ENCODE results near the gene TBRG1.
A peak's percentile ranks its signal among the peaks of the same experiment; 100 is the strongest.

The TBRG1 gene

DNA sequence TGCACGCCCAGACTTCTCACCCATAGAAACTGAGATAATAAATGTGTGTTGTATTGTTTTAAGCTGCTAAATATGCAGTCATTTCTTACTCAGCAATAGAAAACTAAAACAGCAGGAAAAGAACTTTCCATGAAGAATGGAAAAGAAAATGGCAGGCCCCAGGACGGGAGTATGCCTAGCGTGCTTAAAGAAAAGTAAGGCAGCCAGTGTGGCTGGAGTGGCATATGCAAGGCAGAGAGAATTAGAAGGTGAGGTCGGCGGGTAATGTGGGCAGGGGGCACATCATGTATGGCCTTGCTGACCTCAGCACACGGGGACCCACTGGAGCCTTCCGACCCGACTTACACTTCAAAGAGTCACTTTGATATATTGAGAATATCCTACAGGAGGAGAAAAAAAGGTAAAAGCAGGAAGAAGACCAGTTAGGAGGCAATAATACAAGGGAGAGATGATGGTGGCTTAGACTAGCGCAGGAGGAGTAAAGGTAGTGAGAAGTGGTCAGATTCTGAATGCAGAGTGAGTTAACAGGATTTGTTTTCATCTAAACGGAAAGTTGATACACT, 20.5 kb downstream of the TBRG1 start:
- Histone ChIP-seq H3K4me2 (ENCODE audit: low read length) (no peak overlapping the region), H3K9ac (ENCODE audit: low read length) (no peak overlapping the region), H4K20me1 (ENCODE audit: insufficient read depth, low read length) (no peaks in the 10 kb centered on the region), H3F3A (ENCODE audit: insufficient read depth, low read length) (no peaks in the 10 kb centered on the region), H3K27me3 (ENCODE audit: insufficient read depth, low read length) (no peaks in the 10 kb centered on the region), H3K79me2 (ENCODE audit: insufficient read depth, low read length) (no peaks in the 10 kb centered on the region), H3K4me1 (ENCODE audit: insufficient read depth, low read length, severe bottlenecking) (peaks cover 7% of the 10 kb centered on the region), H3K36me3 (ENCODE audit: insufficient read depth, low read length) (no peaks in the 10 kb centered on the region), H3K4me3 (ENCODE audit: low read depth, low read length, poor library complexity, severe bottlenecking) (no peak overlapping the region), H3K27ac (ENCODE audit: low read depth, low read length, poor library complexity, severe bottlenecking) (no peak overlapping the region), H2AFZ (ENCODE audit: low read length) (no peak overlapping the region), H3K9me3 (ENCODE audit: low read length) (no peaks in the 10 kb centered on the region), H3K9me2 (ENCODE audit: low read depth, low read length) (no peaks in the 10 kb centered on the region)
- no peak for TF ChIP-seq EZH2 (IDR thresholded peaks at IDR 0.05; ENCODE audit: borderline replicate concordance, low read length)
- TF ChIP-seq, protein P1, sequence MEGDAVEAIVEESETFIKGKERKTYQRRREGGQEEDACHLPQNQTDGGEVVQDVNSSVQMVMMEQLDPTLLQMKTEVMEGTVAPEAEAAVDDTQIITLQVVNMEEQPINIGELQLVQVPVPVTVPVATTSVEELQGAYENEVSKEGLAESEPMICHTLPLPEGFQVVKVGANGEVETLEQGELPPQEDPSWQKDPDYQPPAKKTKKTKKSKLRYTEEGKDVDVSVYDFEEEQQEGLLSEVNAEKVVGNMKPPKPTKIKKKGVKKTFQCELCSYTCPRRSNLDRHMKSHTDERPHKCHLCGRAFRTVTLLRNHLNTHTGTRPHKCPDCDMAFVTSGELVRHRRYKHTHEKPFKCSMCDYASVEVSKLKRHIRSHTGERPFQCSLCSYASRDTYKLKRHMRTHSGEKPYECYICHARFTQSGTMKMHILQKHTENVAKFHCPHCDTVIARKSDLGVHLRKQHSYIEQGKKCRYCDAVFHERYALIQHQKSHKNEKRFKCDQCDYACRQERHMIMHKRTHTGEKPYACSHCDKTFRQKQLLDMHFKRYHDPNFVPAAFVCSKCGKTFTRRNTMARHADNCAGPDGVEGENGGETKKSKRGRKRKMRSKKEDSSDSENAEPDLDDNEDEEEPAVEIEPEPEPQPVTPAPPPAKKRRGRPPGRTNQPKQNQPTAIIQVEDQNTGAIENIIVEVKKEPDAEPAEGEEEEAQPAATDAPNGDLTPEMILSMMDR (IDR thresholded peaks at IDR 0.05; ENCODE audit: low read length), result no peak

DNA sequence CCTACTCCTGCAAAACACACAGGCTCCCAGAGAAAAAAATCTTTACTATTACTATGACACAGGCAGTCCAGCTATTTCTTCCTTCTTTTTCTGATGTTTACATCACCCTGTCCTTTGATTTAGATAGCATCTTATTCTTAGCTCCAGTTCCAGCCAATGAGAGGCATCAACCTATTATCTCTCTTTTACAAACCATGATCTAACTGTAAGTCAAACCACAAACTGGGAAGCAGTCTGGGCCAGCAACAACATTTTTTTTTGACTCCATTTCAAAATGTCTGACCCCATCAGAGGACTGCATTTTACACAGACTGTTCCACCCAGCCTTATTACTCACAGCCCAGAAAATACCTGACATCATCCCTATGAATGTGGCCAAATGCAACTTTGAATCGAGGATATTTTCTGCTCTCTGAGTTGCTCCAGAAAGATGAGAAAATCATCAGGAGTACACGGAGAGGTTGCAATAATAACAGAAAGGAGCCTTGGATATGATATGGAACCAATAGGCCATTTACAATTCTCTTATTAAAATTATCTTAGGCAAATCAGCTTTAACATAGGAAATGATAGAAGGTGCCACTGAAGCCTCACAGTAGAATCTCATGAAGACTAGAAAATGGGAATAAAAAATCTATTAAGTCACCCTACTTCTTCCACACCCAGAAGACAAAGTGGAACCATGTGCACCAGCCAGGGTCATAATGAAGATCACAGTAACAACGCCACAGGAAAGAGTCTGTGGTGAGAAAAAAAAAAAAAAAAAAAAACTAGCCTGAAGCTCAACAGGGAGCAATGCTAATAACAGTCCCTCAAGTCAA, 21.2 kb downstream of the TBRG1 start:
- H3K27ac ChIP-seq (ENCODE audit: low read depth, low read length, poor library complexity, severe bottlenecking), result no peak overlapping the region
- no peak overlapping the region for H3K4me2 ChIP-seq (ENCODE audit: low read length)
- H3K9ac ChIP-seq (ENCODE audit: low read length), result no peak overlapping the region

DNA sequence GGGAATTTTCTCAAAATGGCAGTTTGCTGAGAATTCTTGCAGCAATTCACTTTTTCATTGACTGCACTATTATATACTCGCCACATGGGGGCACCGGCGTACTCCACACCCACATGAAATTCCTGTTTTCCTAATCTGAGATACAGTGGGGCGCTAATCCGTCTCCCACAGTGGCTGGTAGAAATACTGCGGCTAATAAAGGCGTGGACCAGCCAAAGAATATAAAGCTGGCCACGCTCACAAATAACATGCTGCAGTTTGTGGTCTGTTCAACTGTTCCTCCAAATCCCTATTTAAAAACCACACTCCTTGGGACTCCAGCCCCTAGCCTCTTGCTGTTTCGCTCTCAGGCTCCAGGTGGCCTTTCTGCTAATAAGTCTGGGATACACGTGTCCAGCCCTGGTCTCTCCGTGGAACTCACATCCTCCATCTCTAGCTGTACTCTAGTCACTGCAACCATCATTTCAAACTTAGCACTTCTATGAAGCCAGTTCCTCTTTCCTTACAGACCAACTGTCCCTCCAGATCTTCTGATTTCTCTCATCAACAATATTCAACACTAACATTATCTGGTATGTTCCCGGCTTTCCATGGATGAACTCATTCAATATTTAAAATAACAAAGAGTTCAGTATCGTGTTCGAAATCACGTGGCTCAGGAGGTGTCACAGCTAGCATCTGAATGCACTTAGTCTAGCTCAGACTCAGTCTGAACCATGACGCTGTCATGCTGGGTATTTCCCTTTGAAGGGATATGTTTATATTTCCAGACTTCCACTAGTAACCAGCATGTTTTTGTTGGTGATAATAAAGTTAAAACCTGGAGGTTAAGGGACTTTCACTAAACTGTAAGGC, 22.0 kb downstream of the TBRG1 start:
- no peaks in the 10 kb centered on the region for H3F3A ChIP-seq (ENCODE audit: insufficient read depth, low read length)
- H3K36me3 ChIP-seq (ENCODE audit: insufficient read depth, low read length), result no peaks in the 10 kb centered on the region
- no peaks in the 10 kb centered on the region for H3K9me3 ChIP-seq (ENCODE audit: low read length)
- no peak overlapping the region for H3K27ac ChIP-seq (ENCODE audit: low read depth, low read length, poor library complexity, severe bottlenecking)
- no peak overlapping the region for H3K9ac ChIP-seq (ENCODE audit: low read length)
- H3K79me2 ChIP-seq (ENCODE audit: insufficient read depth, low read length), result no peaks in the 10 kb centered on the region
- no peaks in the 10 kb centered on the region for H3K9me2 ChIP-seq (ENCODE audit: low read depth, low read length)
- H3K4me3 ChIP-seq (ENCODE audit: low read depth, low read length, poor library complexity, severe bottlenecking), result no peak overlapping the region
- H3K27me3 ChIP-seq (ENCODE audit: insufficient read depth, low read length), result no peaks in the 10 kb centered on the region
- no peaks in the 10 kb centered on the region for H4K20me1 ChIP-seq (ENCODE audit: insufficient read depth, low read length)
- TF ChIP-seq, protein P1 (IDR thresholded peaks at IDR 0.05; ENCODE audit: low read length), result peak; percentile 70; the same call in 1 of the 2 replicates
- no peak for TF ChIP-seq EZH2 (IDR thresholded peaks at IDR 0.05; ENCODE audit: borderline replicate concordance, low read length)
- no peak overlapping the region for H2AFZ ChIP-seq (ENCODE audit: low read length)
- peaks cover 7% of the 10 kb centered on the region for H3K4me1 ChIP-seq (ENCODE audit: insufficient read depth, low read length, severe bottlenecking)
- H3K4me2 ChIP-seq (ENCODE audit: low read length), result no peak overlapping the region

More for the DNA sequence above, 21.2 kb downstream of the TBRG1 start:
- Histone ChIP-seq H3K27me3 (ENCODE audit: insufficient read depth, low read length) (no peaks in the 10 kb centered on the region), H4K20me1 (ENCODE audit: insufficient read depth, low read length) (no peaks in the 10 kb centered on the region), H3K36me3 (ENCODE audit: insufficient read depth, low read length) (no peaks in the 10 kb centered on the region), H3K4me1 (ENCODE audit: insufficient read depth, low read length, severe bottlenecking) (peaks cover 7% of the 10 kb centered on the region), H3F3A (ENCODE audit: insufficient read depth, low read length) (no peaks in the 10 kb centered on the region), H3K79me2 (ENCODE audit: insufficient read depth, low read length) (no peaks in the 10 kb centered on the region), H3K9me2 (ENCODE audit: low read depth, low read length) (no peaks in the 10 kb centered on the region), H3K4me3 (ENCODE audit: low read depth, low read length, poor library complexity, severe bottlenecking) (no peak overlapping the region), H3K9me3 (ENCODE audit: low read length) (no peaks in the 10 kb centered on the region), H2AFZ (ENCODE audit: low read length) (no peak overlapping the region)
- TF ChIP-seq EZH2 (IDR thresholded peaks at IDR 0.05; ENCODE audit: borderline replicate concordance, low read length), result no peak
- TF ChIP-seq, protein P1 (IDR thresholded peaks at IDR 0.05; ENCODE audit: low read length), result no peak
